GM19035 (cell line): ENCODE data around the gene PXT1.
"Not testable (repeated sequence)": the region's sequence is repeated elsewhere in the genome, so short reads cannot be mapped to it uniquely, and the experiment has no call there.

Experiments
- ATAC-seq: cut with Tn5 transposase; IDR thresholded peaks from one replicate; pipeline ENCODE4 v1.9.1; 2021; ENCODE audit not compliant: unreplicated experiment

Gene PXT1

GRCh38 chr6:36444470-36444869, 1.8 kb upstream of the PXT1 start:
- no peak for ATAC-seq

GRCh38 chr6:36443471-36444428, 1.1 kb upstream of the PXT1 start:
- ATAC-seq: no peak

- no peak for ATAC-seq
Measured at GRCh38 chr6:36442103-36442670, 467 bp downstream of the PXT1 start.

- peak; percentile 61 for ATAC-seq
Measured at GRCh38 chr6:36441307-36441894, 1.3 kb downstream of the PXT1 start.

- ATAC-seq: no peak
Measured at GRCh38 chr6:36436466-36436865, 6.2 kb downstream of the PXT1 start.

GRCh38 chr6:36432151-36432671, 10.4 kb downstream of the PXT1 start:
- no peak for ATAC-seq

GRCh38 chr6:36431197-36431596, 11.5 kb downstream of the PXT1 start:
- ATAC-seq: no peak

GRCh38 chr6:36430351-36430750, 12.3 kb downstream of the PXT1 start:
- no peak for ATAC-seq

GRCh38 chr6:36428911-36429310, 13.7 kb downstream of the PXT1 start:
- no peak for ATAC-seq

GRCh38 chr6:36426622-36427021, 16.0 kb downstream of the PXT1 start:
- ATAC-seq: no peak

- peak; percentile 96 for ATAC-seq
Measured at GRCh38 chr6:36423101-36423824, 19.4 kb downstream of the PXT1 start.

GRCh38 chr6:36422714-36423100, 19.9 kb downstream of the PXT1 start:
- no peak for ATAC-seq

- no peak for ATAC-seq
Measured at GRCh38 chr6:36419310-36419709, 23.3 kb downstream of the PXT1 start.

GRCh38 chr6:36418558-36418957, 24.1 kb downstream of the PXT1 start:
- no peak for ATAC-seq

- ATAC-seq: no peak
Measured at GRCh38 chr6:36414481-36414880, 28.2 kb downstream of the PXT1 start.

- ATAC-seq: no peak
Measured at GRCh38 chr6:36413489-36414480, 28.9 kb downstream of the PXT1 start.

GRCh38 chr6:36409718-36410117, 32.9 kb downstream of the PXT1 start:
- not testable (repeated sequence) for ATAC-seq

- no peak for ATAC-seq
Measured at GRCh38 chr6:36404164-36404563, 38.5 kb downstream of the PXT1 start.

- ATAC-seq: no peak
Measured at GRCh38 chr6:36402481-36402880, 40.2 kb downstream of the PXT1 start.

- ATAC-seq: no peak
Measured at GRCh38 chr6:36399970-36400369, 42.7 kb downstream of the PXT1 start.
